Heart left ventricle (tissue), 16 donors: ENCODE measurements around the gene LMAN1L. TPM values are rescaled to one million over a fixed set of nuclear protein-coding genes. Genes with fewer than 3 reads are reported as not detected.

ENCODE experiments used
- ATAC-seq, 4 donors: fragments of 200-7000 bp; cut with Tn5 transposase; one replicate each; pipeline ENCODE4 v1.9.1; 2020 to 2022; ENCODE audit warnings: moderate library complexity in 4 of 4, mild to moderate bottlenecking in 3 of 4, moderate number of reproducible peaks in 1 of 4
- DNase-seq, 5 donors: peaks; one replicate each; pipeline ENCODE4 v3.0.0-alpha.2; 2020
- H3K27ac ChIP-seq, 12 donors: fragments of 200-600 bp; sonication (generic) in 4 of 12; one replicate each; pipeline versions ENCODE4 v1.5.0 to v1.8.0; 2016 to 2022; ENCODE audit warnings: mild to moderate bottlenecking in 2 of 12
- H3K27me3 ChIP-seq, 9 donors: fragments of 200-600 bp; sonication (generic) in 2 of 9; one replicate each; pipeline versions ENCODE4 v1.5.1 to v1.8.0; 2016 to 2022; ENCODE audit warnings: mild to moderate bottlenecking in 3 of 9
- H3K36me3 ChIP-seq, 9 donors: fragments of 200-600 bp; sonication (generic) in 2 of 9; one replicate each; pipeline versions ENCODE4 v1.5.0 to v1.8.0; 2018 to 2022; ENCODE audit warnings: mild to moderate bottlenecking in 2 of 9
- H3K4me1 ChIP-seq, 12 donors: fragments of 200-600 bp; sonication (generic) in 4 of 12; one replicate each; pipeline versions ENCODE4 v1.5.0 to v1.8.0; 2016 to 2022; ENCODE audit warnings: mild to moderate bottlenecking in 3 of 12
- H3K4me3 ChIP-seq, 12 donors: fragments of 200-600 bp; sonication (generic) in 4 of 12; one replicate each; pipeline versions ENCODE4 v1.5.0 to v1.8.0; 2017 to 2022; ENCODE audit warnings: mild to moderate bottlenecking in 9 of 12, moderate library complexity in 4 of 12
- H3K9me3 ChIP-seq, 12 donors: fragments of 200-600 bp; sonication (generic) in 4 of 12; one replicate each; pipeline versions ENCODE4 v1.5.0 to v1.8.0; 2016 to 2022; ENCODE audit warnings: mild to moderate bottlenecking in 1 of 12
- POLR2A ChIP-seq, 2 donors: fragments of 450-650 bp; IDR thresholded peaks; one replicate each; pipeline ENCODE4 v1.6.1; 2017; ENCODE audit warnings: antibody characterized with exemption in 2 of 2, mild to moderate bottlenecking in 2 of 2, moderate library complexity in 2 of 2
- WGBS, 4 donors: extraction: QIAGEN DNeasy Blood & Tissue Kit in 2 of 4; methylation state at CpG; one replicate each; pipeline versions ENCODE4 v1.1.5 to v1.1.7; 2013 to 2018; 5-methylcytosine and 5-hydroxymethylcytosine counted together
- intact Hi-C, 10 donors: fragments of 100-400 bp; cut with DNase I; formaldehyde crosslinking; loops; one replicate each; pipeline versions ENCODE4 v1.11.1 to v1.14.2; 2022
- microRNA-seq, 4 donors: library from miRNA; unstranded; fragments of <30 nt; microRNA quantifications; one replicate each; pipeline versions ENCODE4 to v1.2.0, GENCODE V29; 2017 to 2020
- polyA plus RNA-seq, 2 donors: library from polyadenylated mRNA; stranded (reverse); fragments of 200-250 nt; gene quantifications; one replicate each; pipeline ENCODE4 v1.2.3, GENCODE V29; 2013
- total RNA-seq, 9 donors: library from RNA; depleted of rRNA in 2 of 9; stranded (reverse); fragments of >200 nt in 2 of 9; fragmentation: NEBNext Ultra II Directional in 3 of 9; extraction: Animal tissue kit (Norgen Biotek cat#: 25700) in 3 of 9; gene quantifications; one replicate each; pipeline versions ENCODE4 v1.1.0 to v1.2.4, GENCODE V29; 2016 to 2023
- TF ChIP-seq, protein P1 (sequence below), 12 donors: fragments of 200-600 bp; sonication (generic) in 4 of 12; IDR thresholded peaks; one replicate each; pipeline versions ENCODE4 v1.5.0 to v1.8.0; 2018 to 2022; ENCODE audit warnings: antibody characterized with exemption in 12 of 12, mild to moderate bottlenecking in 5 of 12
- donor health status: ischemic (EF 13 %, LVEDD 7.1; RV severe dilation, severe dysfunction).
- donor health status: healthy with polysubstance abuse.
- donor health status: DM: no; HTN: yes; CAD: no.
- donor health status: DM: no; HTN: no; CAD: no.
- donor health status: ischemic (EF 25% LVEDD 6.9; RV normal size, moderate dysfunction).
- donor health status: ischemic (EF 25% LVEDD 5.7; RV mildly dilated, moderate dysfunction).
- donor health status: healthy.
- donor health status: DM: yes; HTN: yes; CAD: no.
- donor health status: ischemic (EF 35%, LVEDD 5.7; RV mildly dilated, moderate dysfunction).
- donor health status: nonischemic (EF 11% LVEDD 7.7; RV severe dilation, severe dysfunction).
- donor health status: DM: yes; HTN: yes; CAD: no.
- donor health status: PGD.
- donor health status: ischemic (EF 29% LVEDD 5.4; RV normal size, mild dysfunction).
- donor health status: nonischemic (EF 23%, LVEDD 6.1; RV moderate dilation, normal function).

The LMAN1L gene
- total and polyA plus RNA-seq, 11 donors = 0.19 to 16.3 (median 6.8) TPM; not detected in 1

DNA sequence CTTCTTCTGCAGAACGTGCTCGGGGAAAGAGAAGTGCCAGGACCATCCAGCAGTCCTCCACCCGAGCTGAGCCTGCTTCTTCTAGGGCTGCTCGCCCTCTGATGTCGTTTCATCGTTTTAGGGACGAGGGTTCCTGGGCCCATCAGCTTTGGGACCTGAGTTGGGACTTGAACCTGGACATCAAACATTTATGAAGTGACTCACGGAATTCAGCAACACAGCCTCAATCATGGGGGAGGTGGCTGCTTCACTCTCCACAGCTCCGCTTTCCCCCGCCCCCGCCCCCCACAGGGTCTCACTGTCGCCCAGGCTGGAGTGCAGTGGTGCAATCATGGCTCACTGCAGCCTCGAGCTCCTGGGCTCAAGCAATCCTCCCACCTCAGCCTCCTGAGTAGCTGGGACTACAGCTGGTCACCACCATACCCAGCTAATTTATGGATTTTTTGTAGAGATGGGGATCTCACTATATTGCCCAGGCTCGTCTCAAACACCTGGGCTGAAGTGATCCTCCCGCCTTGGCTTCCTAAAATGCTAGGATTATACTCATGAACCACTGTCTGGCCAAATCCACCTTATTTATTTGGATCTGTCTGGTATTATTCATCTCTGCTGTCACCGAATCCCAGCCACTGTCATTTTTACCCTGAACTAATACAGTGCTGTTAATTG lies 61.3 kb downstream of the LMAN1L start:
- Histone ChIP-seq H3K36me3 (no peaks in the 10 kb centered on the region), H3K9me3 (no peaks in the 10 kb centered on the region), H3K4me1 (peaks cover 11 to 46% (median 37%) of the 10 kb centered on the region in 12 donors), H3K27me3 (no peaks in the 10 kb centered on the region), H3K4me3 (peak overlapping the region; percentile 55 to 95 (median 84)), H3K27ac (peak overlapping the region in 11 of 12 donors; percentile 88 to 100 (median 94))
- WGBS, 4 donors = 33 to 42% (median 36%) methylated on average over 13 to 16 of the region's 16 CpGs
- ATAC-seq = peak in 1 of 4 donors; percentile 16
- DNase-seq = peak in 1 of 5 donors; percentile 24
- TF ChIP-seq POLR2A (IDR thresholded peaks at IDR 0.05) = no peak
- TF ChIP-seq, protein P1, sequence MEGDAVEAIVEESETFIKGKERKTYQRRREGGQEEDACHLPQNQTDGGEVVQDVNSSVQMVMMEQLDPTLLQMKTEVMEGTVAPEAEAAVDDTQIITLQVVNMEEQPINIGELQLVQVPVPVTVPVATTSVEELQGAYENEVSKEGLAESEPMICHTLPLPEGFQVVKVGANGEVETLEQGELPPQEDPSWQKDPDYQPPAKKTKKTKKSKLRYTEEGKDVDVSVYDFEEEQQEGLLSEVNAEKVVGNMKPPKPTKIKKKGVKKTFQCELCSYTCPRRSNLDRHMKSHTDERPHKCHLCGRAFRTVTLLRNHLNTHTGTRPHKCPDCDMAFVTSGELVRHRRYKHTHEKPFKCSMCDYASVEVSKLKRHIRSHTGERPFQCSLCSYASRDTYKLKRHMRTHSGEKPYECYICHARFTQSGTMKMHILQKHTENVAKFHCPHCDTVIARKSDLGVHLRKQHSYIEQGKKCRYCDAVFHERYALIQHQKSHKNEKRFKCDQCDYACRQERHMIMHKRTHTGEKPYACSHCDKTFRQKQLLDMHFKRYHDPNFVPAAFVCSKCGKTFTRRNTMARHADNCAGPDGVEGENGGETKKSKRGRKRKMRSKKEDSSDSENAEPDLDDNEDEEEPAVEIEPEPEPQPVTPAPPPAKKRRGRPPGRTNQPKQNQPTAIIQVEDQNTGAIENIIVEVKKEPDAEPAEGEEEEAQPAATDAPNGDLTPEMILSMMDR (IDR thresholded peaks at IDR 0.05) = no peak
- intact Hi-C loops = loop anchor here in 1 of 10 donors (5.0 kb wide), 1 partner anchor 33 kb away; the partner anchor contains the start of gene FAM219B

Small RNA genes lying within 50 kb of the gene (microRNA-seq; reads per million reads assigned to microRNA genes)
- 0 reads per million in 4 donors for gene MIR4513
- 0 to 1.2 (median 0.58) reads per million in 4 donors for gene MIR6882

Other genes starting within 250 kb of the LMAN1L start
- 10 to 100 TPM; 32.8 to 75.9 (median 49.9) TPM for gene CLK3, start 197.0 kb upstream of the LMAN1L start, total RNA-seq
- gene CLK3, start 197.0 kb upstream of the LMAN1L start, polyA plus RNA-seq = 10 to 100 TPM; 31.0 to 43.5 TPM
- 10 to 100 TPM in 8 of 9 donors, 1 to 10 TPM in 1; 7.3 to 23.0 (median 16.5) TPM for gene EDC3, start 116.8 kb upstream of the LMAN1L start, total RNA-seq
- gene EDC3, start 116.8 kb upstream of the LMAN1L start, polyA plus RNA-seq = 10 to 100 TPM in 1 of 2 donors, 1 to 10 TPM in 1; 8.3 to 17.1 TPM
- gene CYP1A1, start 87.3 kb upstream of the LMAN1L start, total RNA-seq = under 1 TPM in 6 of 9 donors, not detected in 3; 0.16 to 0.91 (median 0.34) TPM
- gene CYP1A1, start 87.3 kb upstream of the LMAN1L start, polyA plus RNA-seq = under 1 TPM; 0.08 to 0.38 TPM
- gene CYP1A2, start 64.0 kb upstream of the LMAN1L start, total RNA-seq = not detected
- not detected for gene CYP1A2, start 64.0 kb upstream of the LMAN1L start, polyA plus RNA-seq
- gene CSK, start 30.8 kb upstream of the LMAN1L start, total RNA-seq = 10 to 100 TPM; 19.1 to 66.7 (median 28.4) TPM
- 10 to 100 TPM; 23.9 to 24.7 TPM for gene CSK, start 30.8 kb upstream of the LMAN1L start, polyA plus RNA-seq
- 1 to 10 TPM in 5 of 9 donors, under 1 TPM in 1, not detected in 3; 0.14 to 3.3 (median 2.0) TPM for gene CPLX3, start 13.8 kb downstream of the LMAN1L start, total RNA-seq
- 1 to 10 TPM in 1 of 2 donors, under 1 TPM in 1; 0.06 to 1.5 TPM for gene CPLX3, start 13.8 kb downstream of the LMAN1L start, polyA plus RNA-seq
- 10 to 100 TPM; 22.6 to 39.3 (median 29.5) TPM for gene ULK3, start 30.3 kb downstream of the LMAN1L start, total RNA-seq
- 10 to 100 TPM; 28.0 to 29.3 TPM for gene ULK3, start 30.3 kb downstream of the LMAN1L start, polyA plus RNA-seq
- 10 to 100 TPM; 34.9 to 84.8 (median 46.0) TPM for gene SCAMP2, start 60.5 kb downstream of the LMAN1L start, total RNA-seq
- 10 to 100 TPM; 25.1 to 90.5 TPM for gene SCAMP2, start 60.5 kb downstream of the LMAN1L start, polyA plus RNA-seq
- gene MPI, start 77.2 kb downstream of the LMAN1L start, total RNA-seq = 10 to 100 TPM; 22.4 to 85.7 (median 59.3) TPM
- gene MPI, start 77.2 kb downstream of the LMAN1L start, polyA plus RNA-seq = 10 to 100 TPM; 28.9 to 44.2 TPM
- 100 to 1,000 TPM in 3 of 9 donors, 10 to 100 TPM in 6; 37.0 to 110 (median 88.8) TPM for gene FAM219B, start 94.0 kb downstream of the LMAN1L start, total RNA-seq
- gene FAM219B, start 94.0 kb downstream of the LMAN1L start, polyA plus RNA-seq = 10 to 100 TPM; 31.3 to 39.0 TPM
- gene COX5A, start 125.2 kb downstream of the LMAN1L start, total RNA-seq = 1,000 to 10,000 TPM in 5 of 9 donors, 100 to 1,000 TPM in 4; 754 to 1,537 (median 1,120) TPM
- 1,000 to 10,000 TPM; 1,480 to 2,918 TPM for gene COX5A, start 125.2 kb downstream of the LMAN1L start, polyA plus RNA-seq
- gene RPP25, start 143.9 kb downstream of the LMAN1L start, total RNA-seq = 1 to 10 TPM; 1.1 to 5.8 (median 2.1) TPM
- gene RPP25, start 143.9 kb downstream of the LMAN1L start, polyA plus RNA-seq = 1 to 10 TPM; 1.6 to 4.0 TPM
- 1 to 10 TPM; 1.7 to 7.1 (median 4.2) TPM for gene SCAMP5, start 182.7 kb downstream of the LMAN1L start, total RNA-seq
- 1 to 10 TPM in 1 of 2 donors, under 1 TPM in 1; 0.91 to 7.4 TPM for gene SCAMP5, start 182.7 kb downstream of the LMAN1L start, polyA plus RNA-seq
- gene PPCDC, start 210.8 kb downstream of the LMAN1L start, total RNA-seq = 10 to 100 TPM in 2 of 9 donors, 1 to 10 TPM in 7; 3.6 to 13.0 (median 4.9) TPM
- gene PPCDC, start 210.8 kb downstream of the LMAN1L start, polyA plus RNA-seq = 1 to 10 TPM; 8.2 to 9.3 TPM